T-helper 1 cell (primary cell): ENCODE data around the gene PTPRO.

Experiments
- DNase-seq, 5 donors: peaks; one replicate each; pipeline ENCODE4 v3.0.0-alpha.2; 2012 to 2020

The PTPRO gene

DNA sequence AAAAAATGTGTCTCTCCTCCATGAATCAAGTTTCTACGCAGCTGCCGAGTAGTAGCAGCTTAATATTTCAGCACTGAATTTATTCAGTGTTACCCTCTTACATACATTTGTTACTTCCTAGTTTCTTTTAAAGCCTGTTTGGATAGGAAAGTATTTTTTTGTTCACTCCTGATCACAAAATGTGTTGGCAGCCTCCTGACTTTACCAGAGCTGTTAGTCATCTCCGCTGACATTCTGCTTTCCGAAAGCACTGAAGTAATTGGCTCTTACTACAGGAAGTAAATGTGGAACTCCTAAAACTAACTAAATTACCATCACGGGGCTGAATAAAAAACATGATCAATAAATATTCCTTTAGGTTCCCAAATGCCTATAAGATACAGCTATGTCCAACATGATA lies 241.4 kb downstream of the PTPRO start:
- DNase-seq: peak in 2 of 5 donors; percentile 11 to 77

DNA sequence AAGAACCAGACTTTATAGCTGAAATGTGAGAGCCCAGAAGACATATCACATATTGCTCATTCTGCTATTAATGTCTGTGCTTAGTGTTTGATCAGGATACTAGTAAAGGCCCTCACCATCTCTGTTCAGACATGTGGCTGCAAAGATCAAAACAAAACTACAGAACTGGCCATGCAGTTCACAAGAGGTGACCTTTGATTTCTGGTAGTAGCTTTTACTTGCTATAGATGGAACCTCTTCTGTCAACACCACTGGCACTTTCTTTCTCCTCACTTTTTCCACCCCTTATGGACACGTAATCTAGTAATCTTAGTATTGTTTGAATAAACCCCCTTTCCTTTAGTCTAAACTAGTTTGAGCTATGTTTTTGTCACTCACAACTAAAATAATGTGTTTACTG lies 252.0 kb downstream of the PTPRO start:
- DNase-seq: no peak

DNA sequence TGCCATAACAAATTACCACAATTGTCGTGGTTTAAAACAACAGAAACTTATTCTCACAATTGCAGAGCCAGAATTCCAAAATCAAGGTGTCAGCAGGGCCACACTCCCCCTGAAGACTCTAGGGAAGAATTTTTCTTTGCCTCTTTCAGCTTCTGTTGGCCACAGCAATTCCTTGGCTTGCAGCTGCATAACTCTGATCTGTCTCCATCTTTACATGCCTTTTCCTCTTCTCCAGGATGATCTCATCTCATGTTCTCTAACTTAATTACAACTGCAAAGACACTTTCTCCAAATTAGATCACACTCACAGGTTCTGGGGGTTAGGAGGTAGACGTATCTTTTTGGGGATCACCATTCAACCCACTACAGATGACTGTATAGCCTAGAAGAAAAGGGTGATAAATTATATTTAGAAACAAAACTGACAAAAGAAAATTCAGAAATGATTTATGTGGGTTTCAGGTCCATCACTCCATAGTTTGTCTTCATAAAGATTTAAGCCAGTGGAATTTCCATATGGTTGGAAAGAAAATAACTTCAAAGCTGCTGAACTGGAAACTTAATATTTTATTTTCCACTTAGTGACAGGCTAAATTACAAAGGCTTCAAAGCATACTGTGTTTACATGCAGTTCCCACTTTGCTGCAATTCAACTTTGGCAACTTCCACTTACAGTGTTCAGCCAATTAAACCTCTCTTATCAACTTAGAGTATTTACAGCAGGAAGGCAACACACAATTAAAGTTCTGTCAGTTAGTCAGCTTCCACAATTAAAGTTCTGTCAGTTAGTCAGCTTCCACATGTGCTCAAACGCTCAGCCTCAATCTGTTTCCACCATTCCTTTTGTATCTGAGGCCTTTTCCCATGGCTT lies 253.6 kb downstream of the PTPRO start:
- no peak for DNase-seq

DNA sequence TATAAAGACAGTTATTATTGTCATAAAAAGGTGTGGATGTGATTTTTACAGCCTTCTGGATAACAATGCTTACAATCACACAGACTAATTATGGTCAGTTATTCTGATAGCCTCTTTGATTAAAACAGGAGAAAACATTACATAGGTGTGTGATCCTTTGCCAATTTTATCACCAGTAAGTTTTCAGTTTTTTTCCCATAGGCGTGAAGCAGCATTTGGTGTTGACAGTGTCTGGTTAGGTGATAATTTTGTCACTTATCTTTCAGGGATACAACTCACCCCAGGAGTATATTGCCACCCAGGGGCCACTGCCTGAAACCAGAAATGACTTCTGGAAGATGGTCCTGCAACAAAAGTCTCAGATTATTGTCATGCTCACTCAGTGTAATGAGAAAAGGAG lies 258.1 kb downstream of the PTPRO start:
- DNase-seq: peak in 1 of 5 donors; percentile 35

DNA sequence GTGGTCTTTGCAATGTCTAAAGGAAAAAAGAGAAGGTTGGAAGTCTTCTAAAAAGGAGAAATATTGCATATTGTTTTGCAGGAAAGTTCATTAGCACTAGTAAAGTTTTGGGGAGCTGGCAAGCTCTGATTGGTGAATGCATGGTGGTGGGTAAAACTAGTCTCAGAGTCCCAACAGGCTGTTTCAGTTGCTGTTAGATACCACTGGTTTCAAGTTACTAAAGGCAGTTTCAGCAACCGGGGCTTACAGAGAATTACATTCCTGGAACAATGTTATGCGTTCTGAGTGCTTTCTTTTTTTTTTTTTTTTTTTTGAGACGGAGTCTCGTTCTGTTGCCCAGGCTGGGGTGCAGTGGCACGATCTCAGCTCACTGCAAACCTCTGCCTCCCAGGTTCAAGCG lies 258.7 kb downstream of the PTPRO start:
- DNase-seq: peak in 1 of 5 donors; percentile 62

DNA sequence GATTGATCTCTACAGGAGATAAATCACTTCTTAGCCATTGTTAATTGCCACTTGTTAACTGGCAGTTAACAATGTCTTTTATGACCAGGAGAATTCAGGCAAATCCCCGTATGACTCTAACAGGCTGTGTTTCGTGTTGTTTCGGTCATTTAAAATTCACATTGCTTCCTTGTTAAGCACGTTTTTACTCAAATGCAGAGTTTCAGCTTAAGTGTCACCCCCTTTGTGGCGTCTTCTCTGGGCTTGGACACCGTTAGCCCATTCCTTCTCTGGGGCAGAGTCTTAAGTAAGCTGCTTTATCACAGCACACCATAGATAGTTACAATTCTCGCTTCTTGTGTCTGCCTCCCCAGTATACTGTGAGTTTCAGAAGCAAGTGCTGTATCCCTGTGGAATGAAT lies 261.5 kb downstream of the PTPRO start:
- peak in 1 of 5 donors; percentile 21 for DNase-seq

DNA sequence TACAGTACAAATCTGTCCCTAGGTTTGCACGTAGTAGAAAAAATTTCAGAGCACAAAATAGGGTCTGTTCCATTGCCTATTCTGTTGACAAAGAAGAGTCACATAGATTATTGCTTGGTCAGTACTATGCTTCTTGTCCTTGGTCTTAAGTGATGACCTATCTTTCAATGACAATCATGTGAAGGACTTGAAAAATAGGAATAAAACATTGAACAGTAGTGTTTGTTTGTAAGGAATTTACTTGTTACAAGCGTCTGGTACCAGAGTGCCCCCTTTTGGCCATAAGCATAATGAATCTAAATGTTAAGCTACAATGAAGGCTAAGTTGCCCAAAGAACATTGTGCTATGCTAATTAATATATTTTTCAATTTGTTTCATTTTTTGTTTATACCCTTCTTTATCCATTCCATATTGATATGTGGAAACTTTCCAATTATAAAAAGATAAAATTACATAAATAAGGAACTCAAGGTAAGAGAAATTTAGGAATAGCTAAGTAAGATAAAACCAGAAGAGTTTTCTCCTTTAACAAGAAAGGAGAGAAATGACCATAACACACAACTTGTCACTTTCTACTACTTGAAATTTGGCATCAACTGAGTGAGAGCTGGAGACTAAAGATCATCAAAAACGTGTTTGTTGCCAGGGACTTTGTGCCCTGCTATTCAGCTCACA lies 262.2 kb downstream of the PTPRO start:
- DNase-seq: peak in 1 of 5 donors; percentile 71

DNA sequence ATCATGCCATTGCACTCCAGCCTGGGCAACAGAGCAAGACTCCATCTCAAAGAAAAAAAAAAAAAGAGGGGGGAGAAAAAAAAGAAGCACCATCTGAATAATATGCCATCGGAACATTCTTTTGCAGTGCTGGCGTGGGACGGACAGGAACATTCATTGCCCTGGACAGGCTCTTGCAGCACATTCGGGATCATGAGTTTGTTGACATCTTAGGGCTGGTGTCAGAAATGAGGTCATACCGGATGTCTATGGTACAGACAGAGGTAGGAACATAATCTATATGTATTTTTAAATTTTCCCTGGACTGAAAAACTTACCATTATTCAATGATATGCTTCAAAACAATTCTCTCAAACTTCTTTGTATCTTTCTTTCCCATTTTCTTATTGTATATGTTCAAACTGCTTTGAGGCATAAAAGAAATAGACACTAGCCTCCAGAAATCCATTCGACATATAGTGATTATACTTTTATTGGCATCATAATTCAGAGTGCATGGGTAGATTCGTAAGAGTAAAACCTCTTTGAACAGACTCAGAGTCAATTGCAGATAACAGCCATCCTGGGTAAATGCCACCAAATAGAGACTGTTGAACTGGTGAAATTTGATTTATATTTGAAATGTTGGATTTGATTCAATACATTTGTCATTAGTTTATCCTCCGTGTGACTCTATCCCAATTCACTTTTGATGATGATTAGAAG lies 267.2 kb downstream of the PTPRO start:
- no peak for DNase-seq

DNA sequence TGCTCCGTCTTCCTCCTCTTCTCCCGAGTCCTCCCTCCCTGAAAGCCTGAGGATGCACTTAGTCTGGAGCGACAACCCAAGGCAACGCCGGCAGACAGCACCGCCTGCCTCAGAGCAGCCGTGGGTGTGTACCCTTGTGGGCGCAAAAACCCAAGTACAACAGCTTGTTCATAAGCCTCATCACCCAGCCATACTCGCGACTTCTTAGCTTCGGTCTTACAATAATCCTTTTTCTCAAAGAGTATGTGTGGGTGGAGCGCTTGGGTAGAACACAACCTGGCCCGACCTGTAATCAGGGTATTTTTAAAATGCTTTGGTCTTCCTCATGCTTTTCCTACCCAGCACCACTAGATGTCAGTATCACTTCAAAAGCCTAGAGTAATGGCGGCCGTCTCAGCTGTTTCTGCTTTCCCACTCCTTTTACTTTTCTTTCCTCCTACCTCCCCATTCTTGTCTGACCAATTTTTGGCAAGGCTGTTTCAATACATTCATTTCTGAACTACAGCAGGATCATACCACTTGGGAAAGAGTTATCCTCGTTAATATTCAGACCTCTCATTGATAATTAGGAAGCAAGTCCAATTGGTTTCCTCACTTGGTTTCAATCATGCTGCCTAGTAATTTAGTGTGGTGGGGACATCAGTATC lies 268.0 kb downstream of the PTPRO start:
- DNase-seq: peak in 4 of 5 donors; percentile 20 to 66 (median 32)

DNA sequence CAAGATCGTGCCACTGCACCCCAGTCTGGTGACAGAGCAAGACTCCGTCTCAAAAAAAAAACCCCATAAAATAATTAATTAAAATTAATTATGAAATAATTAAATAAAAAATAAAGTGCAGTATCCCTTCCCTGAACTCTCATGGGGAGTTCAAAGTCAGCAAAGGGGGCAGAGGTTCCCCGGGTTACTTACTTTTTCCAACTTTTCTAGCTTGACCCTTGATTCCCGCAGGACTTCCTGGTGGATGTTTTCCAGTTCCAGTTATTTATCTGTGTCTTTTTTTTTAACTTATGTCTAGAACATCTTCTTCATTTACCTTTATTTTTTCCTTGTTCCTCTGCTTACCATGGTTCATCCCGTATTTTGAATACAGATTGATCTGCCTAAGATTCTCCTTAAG lies 269.5 kb downstream of the PTPRO start:
- DNase-seq: no peak

DNA sequence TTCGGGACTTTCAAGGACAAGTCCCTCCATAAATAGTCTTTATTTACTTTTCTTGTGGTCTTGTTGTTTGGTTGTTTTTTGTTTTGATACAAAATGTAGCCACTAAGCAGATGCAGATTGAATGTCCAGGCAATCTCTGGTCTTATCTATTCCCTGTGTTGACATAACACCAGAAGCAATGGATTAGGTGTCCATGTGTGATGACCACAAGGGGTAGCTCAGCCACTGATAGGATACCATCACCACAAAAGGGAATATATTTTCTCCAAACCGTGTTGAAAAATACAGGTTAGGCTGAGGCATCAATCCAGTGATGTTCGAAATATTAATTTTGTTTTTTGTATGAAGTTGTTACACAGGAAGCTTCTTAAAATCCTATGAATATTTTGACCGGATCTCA lies 270.6 kb downstream of the PTPRO start:
- no peak for DNase-seq

DNA sequence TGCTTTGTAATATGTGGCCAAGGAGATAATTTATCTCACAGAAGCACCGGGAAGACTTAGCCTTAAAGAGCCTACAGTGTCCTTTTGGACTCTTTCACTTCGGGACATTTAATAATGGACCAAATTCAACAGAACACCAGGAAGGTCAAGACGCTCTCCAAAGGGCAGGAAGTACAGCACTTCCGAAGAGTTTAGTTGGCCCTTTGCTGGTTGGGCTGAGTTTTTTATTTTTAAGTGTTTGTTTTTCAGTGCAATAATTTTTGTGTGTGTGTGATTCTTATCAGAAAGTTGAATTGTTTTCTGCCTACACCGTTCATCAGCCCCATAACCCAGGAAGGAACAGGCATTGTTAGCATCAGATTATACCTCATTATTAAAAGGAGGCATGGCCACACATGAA lies 273.9 kb downstream of the PTPRO start:
- no peak for DNase-seq

DNA sequence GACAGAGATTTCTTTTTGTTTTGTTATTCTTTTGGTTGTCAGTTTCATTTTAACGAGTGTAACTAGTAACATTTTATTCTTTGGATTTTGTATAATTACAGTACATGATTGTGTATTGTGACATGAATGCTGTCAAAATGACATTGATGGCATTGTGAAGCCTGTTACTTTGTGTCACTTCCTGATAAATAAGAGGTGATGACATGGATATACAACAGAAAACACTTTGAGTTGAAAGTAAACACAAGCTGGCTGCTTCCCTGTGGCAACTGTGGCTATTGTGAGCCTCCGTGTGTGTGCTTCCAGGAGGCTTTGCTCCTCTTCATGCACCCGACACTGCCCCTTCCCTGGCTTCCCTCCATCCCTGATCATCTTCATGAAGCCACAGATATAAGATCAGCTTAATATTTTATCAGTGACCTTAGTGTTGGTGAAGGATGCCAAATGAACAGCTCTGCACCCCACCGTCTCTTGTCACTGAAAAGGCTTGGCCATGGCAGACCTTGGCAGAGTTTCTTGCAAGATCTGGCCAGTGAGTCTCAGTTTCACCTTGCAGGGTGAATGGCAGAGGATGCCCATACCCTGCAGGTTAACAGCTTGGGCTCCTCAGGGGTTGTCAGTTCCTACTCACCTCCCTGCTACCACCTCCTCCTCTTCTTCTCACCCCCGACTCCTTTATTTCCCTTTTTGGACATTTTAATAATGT lies 275.0 kb downstream of the PTPRO start:
- DNase-seq: no peak

DNA sequence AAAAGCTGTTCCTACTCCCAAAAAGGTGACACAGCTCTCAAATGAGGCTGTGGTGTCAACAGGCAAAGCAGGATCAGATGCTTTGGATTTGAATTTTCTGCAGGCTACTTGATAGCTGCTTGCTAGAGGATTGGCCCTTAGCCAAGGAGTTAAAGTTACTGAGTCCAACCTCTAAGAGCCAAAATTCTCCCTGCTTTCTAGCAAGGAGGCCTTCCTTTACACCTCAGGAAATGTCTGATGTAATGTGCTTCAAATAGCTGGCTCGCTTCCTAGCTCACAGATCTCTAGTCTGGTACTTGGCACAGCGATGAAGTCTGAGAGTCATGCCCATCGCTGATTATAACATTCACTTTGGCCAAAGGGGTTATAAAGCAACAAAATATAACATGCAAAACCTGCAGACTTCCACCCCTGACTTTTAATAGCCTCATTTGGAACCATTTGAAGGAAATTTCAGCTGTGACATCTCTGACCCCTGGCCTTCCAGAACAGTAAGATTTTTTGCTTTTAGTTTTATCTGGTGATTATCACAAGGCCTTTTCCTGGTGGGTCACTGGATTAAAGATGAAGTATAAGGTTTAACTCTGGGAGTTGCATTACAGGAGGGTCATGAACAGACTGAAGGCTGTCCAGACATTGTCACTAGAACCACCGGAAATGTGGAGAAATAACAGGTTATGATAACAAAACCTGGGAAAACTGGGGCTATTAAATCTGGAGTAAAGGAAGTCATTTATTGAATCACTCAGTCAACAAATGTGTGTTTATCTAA lies 277.1 kb downstream of the PTPRO start:
- DNase-seq: no peak

DNA sequence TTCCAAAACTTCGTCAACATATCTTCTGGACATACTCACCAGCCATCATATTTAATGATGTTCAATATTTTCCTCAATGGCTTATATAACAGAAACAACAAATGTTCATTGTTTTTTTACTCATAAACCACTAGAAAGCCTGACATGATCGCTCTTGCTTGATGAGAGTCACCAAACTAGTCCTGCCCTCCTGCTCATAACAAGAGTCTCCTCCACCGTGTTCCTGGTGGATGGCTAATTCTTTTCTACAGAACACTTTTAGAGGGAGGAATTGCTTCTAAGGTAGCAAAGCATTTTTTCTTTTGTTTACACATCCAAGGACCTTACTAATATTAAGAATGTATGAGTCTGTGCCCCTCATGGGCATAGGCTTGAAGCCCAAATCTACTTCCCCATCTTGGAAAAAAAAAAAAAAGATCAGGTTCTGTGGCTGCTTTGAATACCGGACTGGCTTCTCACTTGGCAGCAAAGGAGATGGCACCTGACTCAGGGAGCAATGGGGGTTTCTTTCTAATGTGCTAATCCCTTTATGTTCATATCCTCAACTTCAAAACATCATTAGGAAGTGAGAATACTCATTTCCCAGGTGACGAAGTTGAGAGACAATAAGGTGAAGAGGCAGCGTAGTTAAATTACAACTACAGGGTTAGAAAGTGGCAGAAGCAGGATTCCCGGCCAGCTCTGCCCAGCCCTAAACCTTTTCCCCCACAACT lies 278.1 kb downstream of the PTPRO start:
- DNase-seq: no peak

DNA sequence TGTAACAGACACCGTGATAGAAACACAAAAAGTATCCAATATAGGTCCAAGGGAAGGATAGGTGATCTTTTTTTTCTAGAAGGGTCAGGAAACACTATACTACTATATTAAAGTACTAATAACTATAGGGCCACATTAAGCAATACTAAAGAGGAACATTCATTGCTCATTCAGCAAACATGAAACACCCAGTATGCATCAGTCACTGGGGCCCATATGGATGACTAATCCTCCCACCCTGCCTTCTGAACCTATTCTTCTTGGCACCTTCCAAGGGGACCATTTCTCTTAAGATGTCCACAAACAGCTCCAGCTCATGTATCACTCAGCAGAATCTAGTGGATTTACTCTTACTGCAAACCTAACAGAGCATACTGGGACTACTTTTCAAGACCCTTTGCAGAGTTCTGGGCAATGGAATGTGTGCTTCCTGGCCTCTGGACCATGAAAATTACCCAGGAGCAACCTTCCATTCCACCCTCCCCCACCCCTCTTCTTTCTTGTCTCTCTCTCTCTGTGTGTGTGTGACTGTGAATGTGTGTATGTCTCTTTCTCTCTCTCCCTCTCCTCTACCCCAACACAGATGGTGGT lies 279.0 kb downstream of the PTPRO start:
- no peak for DNase-seq

DNA sequence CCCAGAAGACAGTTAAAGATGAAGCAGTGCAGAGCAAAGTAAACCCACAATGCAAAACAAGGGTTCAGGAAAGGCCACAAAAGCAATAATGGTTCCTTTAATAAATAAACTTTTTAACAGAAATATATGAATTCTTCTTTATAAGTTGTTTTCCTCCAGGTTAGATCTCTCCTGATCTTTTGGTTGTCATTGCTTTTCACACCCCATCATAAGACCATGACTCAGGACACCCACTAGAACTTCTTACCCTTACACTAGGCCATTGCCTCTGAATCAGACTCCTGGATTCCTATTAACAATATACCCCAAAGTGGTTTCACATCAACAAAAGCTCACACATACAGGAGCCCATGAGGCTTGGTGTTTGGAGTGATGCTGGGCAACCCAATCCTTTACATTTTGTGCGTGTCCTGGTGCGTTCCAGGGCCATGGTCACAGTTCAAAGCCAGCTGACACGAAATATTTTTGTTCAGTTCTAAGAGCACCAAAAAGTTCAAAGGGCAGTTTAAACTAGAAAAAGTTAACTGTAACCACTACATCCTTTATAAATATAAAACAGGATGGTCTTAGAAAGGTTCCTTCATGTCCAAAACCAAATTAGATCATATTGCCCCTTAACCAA lies 279.9 kb downstream of the PTPRO start:
- no peak for DNase-seq

DNA sequence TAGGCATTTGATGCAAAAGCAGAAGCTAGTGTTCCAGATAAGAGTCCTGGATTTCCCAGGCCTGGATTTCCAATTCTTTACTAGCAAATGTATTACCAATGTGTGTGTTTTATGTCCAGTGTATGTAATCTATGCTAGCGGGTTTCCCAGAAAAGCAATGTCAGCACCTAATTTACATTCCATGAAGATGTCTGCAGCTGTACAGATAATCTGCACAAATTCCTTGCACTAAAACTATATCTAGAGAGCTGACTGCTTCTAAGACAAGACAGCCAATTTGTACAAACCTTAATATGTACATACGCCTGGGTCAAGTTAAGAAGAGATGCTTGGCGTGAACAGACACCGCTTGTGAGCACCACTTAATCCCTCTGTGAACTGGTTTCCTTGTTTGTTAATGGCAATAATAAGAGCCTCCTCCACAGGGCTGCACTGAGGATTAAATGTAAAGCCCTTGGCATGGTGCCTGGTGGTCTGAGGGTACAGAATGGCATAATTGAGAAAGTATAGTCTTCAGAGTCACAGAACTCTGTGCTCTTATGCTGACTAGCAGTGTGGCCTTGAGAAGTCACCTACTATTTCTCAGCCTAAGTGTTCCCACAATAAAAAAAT lies 281.3 kb downstream of the PTPRO start:
- no peak for DNase-seq

DNA sequence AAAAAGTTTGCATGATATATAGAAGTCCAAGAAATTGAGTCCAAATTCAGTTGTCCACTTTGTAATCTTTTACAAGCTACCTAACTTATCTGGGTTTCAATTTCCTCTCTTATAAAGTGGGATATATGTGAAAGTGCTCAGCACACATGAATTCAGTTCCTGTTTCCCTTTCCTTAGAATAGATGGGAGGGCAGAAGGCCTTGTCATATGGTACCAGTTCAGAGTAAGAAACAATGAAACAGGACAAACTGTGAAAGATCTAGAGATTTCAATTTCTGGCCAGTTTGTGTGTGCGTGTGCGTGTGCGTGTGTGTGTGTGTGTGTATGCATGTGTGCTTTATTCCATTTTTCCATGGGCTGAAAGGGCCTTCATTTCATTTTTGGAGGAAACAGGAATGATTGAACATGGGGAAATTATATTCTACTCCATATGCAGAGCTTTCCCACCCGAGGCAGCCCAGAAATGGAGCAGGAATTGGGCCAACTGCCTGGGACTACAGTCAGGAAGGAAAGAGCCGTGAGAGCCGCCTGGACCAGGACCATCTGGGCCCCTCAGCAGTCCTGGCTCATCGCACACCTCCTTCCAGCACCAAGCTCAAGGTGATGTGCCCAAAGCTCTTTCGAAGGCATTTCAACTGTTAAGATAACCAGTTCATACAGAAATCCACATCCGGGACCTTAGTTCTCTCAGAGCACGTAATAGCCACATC lies 283.7 kb downstream of the PTPRO start:
- no peak for DNase-seq
